Esophagus squamous epithelium (tissue), 5 donors: ENCODE data around the gene RIT2. TPM values are rescaled to one million over a fixed set of nuclear protein-coding genes. Genes with fewer than 3 reads are reported as not detected.

Source experiments
- DNase-seq: peaks from one replicate; lab custom pipeline; 2025; lab: John Stamatoyannopoulos, UW
- H3K27ac ChIP-seq, 4 donors: fragments of 200-600 bp; sonication (generic); one replicate each; pipeline ENCODE4 v1.5.1; 2016 to 2019; ENCODE audit warnings: mild to moderate bottlenecking in 1 of 4
- H3K27me3 ChIP-seq, 4 donors: fragments of 200-600 bp; sonication (generic); 1 replicate in 3 of 4; 2 replicates in 1 of 4; pipeline versions ENCODE4 v1.5.1 to v1.6.0; 2017 to 2021; ENCODE audit warnings: antibody characterized with exemption in 1 of 4
- H3K36me3 ChIP-seq, 3 donors: fragments of 200-600 bp; sonication (generic); one replicate each; pipeline ENCODE4 v1.5.1; 2016 to 2019
- H3K4me1 ChIP-seq, 3 donors: fragments of 200-600 bp; sonication (generic); one replicate each; pipeline ENCODE4 v1.5.1; 2017 to 2019
- H3K4me3 ChIP-seq, 4 donors: fragments of 200-600 bp; sonication (generic); 1 replicate in 3 of 4; 2 replicates in 1 of 4; pipeline ENCODE4 v1.5.1; 2016 to 2019; ENCODE audit warnings: mild to moderate bottlenecking in 2 of 4, moderate library complexity in 1 of 4
- H3K9me3 ChIP-seq, 3 donors: fragments of 200-600 bp; sonication (generic); one replicate each; pipeline ENCODE4 v1.5.1; 2016 to 2019
- POLR2A ChIP-seq, 4 donors: fragments of 450-650 bp; IDR thresholded peaks; one replicate each; pipeline ENCODE4 v1.6.1; 2017; ENCODE audit warnings: antibody characterized with exemption in 4 of 4, mild to moderate bottlenecking in 4 of 4, moderate library complexity in 3 of 4
- WGBS, 2 donors: methylation state at CpG; one replicate each; pipeline ENCODE4 v1.1.5; 2018; 5-methylcytosine and 5-hydroxymethylcytosine counted together
- intact Hi-C: fragments of 100-400 bp; cut with DNase I; formaldehyde crosslinking; loops from one replicate; pipeline ENCODE4 v1.15.0; 2022
- total RNA-seq, 4 donors: library from RNA; depleted of rRNA; stranded (reverse); fragments of >200 nt; gene quantifications; one replicate each; pipeline ENCODE4 v1.1.0, GENCODE V29; 2016
- TF ChIP-seq, protein P1 (sequence below), 6 experiments: fragments of 450-650 bp in 4 of 6; fragments of 200-600 bp in 2 of 6; sonication (generic) in 2 of 6; IDR thresholded peaks; one replicate each; pipeline ENCODE4 v1.5.1; 2016 to 2019; ENCODE audit warnings: antibody characterized with exemption in 6 of 6, mild to moderate bottlenecking in 4 of 6, moderate library complexity in 4 of 6
- donor health status: DM: yes; HTN: yes; CAD: no.

The RIT2 gene
- total RNA-seq, 4 donors from 2014 or later = not detected

DNA sequence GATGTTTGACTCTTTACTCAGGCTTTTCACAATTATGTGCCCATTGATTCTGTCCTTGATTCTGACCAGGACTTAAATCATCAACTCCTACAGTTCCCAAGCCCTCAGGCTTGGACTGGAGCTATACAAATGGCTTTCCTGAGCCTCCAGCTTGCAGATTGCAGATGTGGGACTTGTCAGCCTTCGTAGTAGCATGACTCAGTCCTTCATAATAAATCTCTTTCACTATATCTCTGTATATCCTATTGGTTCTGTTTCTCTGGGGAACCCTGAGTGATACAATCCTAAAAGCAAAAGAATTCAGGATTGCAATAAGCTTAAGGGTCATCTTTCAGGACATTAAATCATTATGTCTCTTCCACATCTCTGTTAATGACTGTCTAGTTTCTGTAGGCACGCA, 356.6 kb downstream of the RIT2 start:
- Histone ChIP-seq H3K4me3 (no peak overlapping the region), H3K27me3 (no peaks in the 10 kb centered on the region), H3K36me3 (no peaks in the 10 kb centered on the region), H3K4me1 (no peaks in the 10 kb centered on the region), H3K27ac (no peak overlapping the region), H3K9me3 (no peaks in the 10 kb centered on the region)
- intact Hi-C loops = no loop called here
- 48 to 61% methylated on average over 2 of the region's 2 CpGs for WGBS, 2 donors
- no peak for DNase-seq
- TF ChIP-seq, protein P1, sequence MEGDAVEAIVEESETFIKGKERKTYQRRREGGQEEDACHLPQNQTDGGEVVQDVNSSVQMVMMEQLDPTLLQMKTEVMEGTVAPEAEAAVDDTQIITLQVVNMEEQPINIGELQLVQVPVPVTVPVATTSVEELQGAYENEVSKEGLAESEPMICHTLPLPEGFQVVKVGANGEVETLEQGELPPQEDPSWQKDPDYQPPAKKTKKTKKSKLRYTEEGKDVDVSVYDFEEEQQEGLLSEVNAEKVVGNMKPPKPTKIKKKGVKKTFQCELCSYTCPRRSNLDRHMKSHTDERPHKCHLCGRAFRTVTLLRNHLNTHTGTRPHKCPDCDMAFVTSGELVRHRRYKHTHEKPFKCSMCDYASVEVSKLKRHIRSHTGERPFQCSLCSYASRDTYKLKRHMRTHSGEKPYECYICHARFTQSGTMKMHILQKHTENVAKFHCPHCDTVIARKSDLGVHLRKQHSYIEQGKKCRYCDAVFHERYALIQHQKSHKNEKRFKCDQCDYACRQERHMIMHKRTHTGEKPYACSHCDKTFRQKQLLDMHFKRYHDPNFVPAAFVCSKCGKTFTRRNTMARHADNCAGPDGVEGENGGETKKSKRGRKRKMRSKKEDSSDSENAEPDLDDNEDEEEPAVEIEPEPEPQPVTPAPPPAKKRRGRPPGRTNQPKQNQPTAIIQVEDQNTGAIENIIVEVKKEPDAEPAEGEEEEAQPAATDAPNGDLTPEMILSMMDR (IDR thresholded peaks at IDR 0.05) = no peak
- TF ChIP-seq POLR2A (IDR thresholded peaks at IDR 0.05) = no peak

DNA sequence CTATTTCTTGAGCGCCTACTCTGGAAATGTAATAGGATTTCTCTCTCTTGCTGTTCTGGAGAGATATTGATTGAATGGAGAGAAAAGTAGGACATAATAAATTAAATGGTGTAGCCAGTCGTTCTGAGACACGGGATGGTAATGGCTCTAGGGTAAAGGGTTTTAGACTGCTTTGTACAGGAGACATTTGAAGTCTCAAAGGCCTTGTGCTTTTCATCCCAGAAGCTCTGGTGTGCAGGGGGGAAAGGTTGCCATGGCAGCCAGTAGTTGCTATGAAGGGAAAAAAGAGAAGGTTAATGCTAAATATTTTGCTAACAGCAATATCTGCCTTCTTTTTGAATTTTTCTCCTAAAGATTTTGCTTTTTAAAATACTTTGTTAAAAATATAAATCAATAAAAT, 359.3 kb downstream of the RIT2 start:
- intact Hi-C loops = no loop called here
- TF ChIP-seq, protein P1 (IDR thresholded peaks at IDR 0.05) = no peak
- no peak for TF ChIP-seq POLR2A (IDR thresholded peaks at IDR 0.05)
- no peak overlapping the region for H3K27ac ChIP-seq
- H3K4me1 ChIP-seq = no peaks in the 10 kb centered on the region
- H3K4me3 ChIP-seq = no peak overlapping the region
- no peak for DNase-seq
- WGBS, 2 donors = 64 to 83% methylated on average over 3 of the region's 3 CpGs
- no peaks in the 10 kb centered on the region for H3K9me3 ChIP-seq
- H3K36me3 ChIP-seq = no peaks in the 10 kb centered on the region
- H3K27me3 ChIP-seq = no peaks in the 10 kb centered on the region

DNA sequence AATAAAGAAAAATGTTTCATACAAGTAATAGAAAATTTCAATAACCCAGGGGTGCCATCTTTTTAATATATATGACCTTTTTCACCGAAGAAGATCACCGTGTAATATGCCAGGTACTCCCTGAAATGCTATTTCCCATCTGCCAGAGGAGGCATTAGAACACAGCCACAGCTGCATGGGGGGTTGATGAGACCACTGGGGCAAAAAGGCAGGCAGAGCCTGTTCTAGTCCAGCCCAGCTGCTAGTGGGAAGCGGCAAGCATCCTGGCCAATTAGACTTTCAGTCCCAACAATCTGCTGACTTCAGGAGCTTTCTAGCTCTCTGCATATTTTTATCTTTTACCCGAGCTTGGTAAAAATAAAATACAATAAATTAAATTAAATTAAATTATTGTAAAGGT, 362.6 kb downstream of the RIT2 start:
- intact Hi-C loops = no loop called here
- H3K36me3 ChIP-seq = no peaks in the 10 kb centered on the region
- DNase-seq = no peak
- no peak overlapping the region for H3K4me3 ChIP-seq
- 79 to 88% methylated on average over 4 of the region's 4 CpGs for WGBS, 2 donors
- no peaks in the 10 kb centered on the region for H3K27me3 ChIP-seq
- TF ChIP-seq POLR2A (IDR thresholded peaks at IDR 0.05) = no peak
- H3K9me3 ChIP-seq = no peaks in the 10 kb centered on the region
- H3K27ac ChIP-seq = no peak overlapping the region
- H3K4me1 ChIP-seq = no peaks in the 10 kb centered on the region

DNA sequence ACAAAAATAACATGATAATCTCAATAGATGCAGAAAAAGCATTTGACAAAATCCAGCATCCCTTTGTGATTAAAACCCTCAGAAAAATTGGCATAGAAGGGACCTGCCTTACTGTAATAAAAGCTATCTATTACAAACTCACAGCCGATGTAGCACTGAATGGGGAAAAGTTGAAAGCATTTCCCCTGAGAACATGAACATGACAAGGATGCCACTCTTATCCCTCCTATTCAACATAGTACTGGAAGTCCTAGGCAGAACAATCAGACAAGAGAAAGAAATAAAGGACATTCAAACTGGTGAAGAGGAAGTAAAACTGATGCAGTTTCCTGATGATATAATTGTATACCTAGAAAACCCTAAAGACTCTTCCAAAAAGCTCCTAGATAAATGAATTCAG, 368.7 kb downstream of the RIT2 start:
- no peaks in the 10 kb centered on the region for H3K36me3 ChIP-seq
- H3K27me3 ChIP-seq = no peaks in the 10 kb centered on the region
- no peak for DNase-seq
- H3K27ac ChIP-seq = no peak overlapping the region
- intact Hi-C loops = no loop called here
- TF ChIP-seq POLR2A (IDR thresholded peaks at IDR 0.05) = no peak
- TF ChIP-seq, protein P1 (IDR thresholded peaks at IDR 0.05) = no peak
- H3K4me1 ChIP-seq = no peaks in the 10 kb centered on the region
- 70 to 72% methylated on average over 1 of the region's 1 CpG for WGBS, 2 donors
- no peak overlapping the region for H3K4me3 ChIP-seq
- no peaks in the 10 kb centered on the region for H3K9me3 ChIP-seq

DNA sequence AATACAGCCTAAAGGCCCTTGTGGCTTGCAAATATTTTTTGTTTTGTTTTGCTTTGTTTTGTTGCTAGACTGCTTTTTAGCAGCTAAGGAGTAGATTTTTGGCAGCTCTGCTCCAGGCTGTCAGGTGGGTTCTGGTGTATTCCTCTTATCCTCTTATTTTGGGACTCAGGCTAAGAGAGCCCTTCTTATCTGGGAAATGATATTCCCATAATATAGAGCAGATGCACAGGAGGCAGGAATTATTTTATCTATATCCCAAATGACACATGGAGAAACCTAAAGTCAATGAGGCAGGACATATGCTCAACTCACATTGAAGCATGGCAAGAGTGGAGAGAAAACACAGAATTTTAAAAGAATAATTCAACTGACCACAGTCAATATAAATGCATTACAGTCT, 369.6 kb downstream of the RIT2 start:
- H3K9me3 ChIP-seq = no peaks in the 10 kb centered on the region
- intact Hi-C loops = no loop called here
- TF ChIP-seq, protein P1 (IDR thresholded peaks at IDR 0.05) = no peak
- no peak for TF ChIP-seq POLR2A (IDR thresholded peaks at IDR 0.05)
- H3K27ac ChIP-seq = no peak overlapping the region
- DNase-seq = no peak
- no peak overlapping the region for H3K4me3 ChIP-seq
- no peaks in the 10 kb centered on the region for H3K36me3 ChIP-seq
- H3K27me3 ChIP-seq = no peaks in the 10 kb centered on the region
- no peaks in the 10 kb centered on the region for H3K4me1 ChIP-seq

GRCh38 chr18:42745171-42745570, 370.3 kb downstream of the RIT2 start:
- intact Hi-C loops = no loop called here
- TF ChIP-seq, protein P1 (IDR thresholded peaks at IDR 0.05) = no peak
- no peak for TF ChIP-seq POLR2A (IDR thresholded peaks at IDR 0.05)
- H3K9me3 ChIP-seq = no peaks in the 10 kb centered on the region
- no peaks in the 10 kb centered on the region for H3K4me1 ChIP-seq
- DNase-seq = no peak
- no peak overlapping the region for H3K27ac ChIP-seq
- H3K36me3 ChIP-seq = no peaks in the 10 kb centered on the region
- H3K27me3 ChIP-seq = no peaks in the 10 kb centered on the region
- no peak overlapping the region for H3K4me3 ChIP-seq
